ENCODE results near the gene UHRF1. TPM values are rescaled to one million over a fixed set of nuclear protein-coding genes. Genes with fewer than 3 reads are reported as not detected.

Gene UHRF1
- polyA plus RNA-seq, 1 of the 3 experiments (the other 2 are of a cell fraction): 43.4 TPM

GRCh38 chr19:4930664-4931063, 21.4 kb downstream of the UHRF1 start:
- POLR2A ChIA-PET: no interaction called here
- CTCF ChIA-PET: interaction anchor here (1.0 to 2.0 kb wide), 2 partner anchors 20 to 79 kb away, joined by 3 to 5 read pairs; no protein-coding TSS in a partner anchor
- TF ChIP-seq MXI1 (IDR thresholded peaks at IDR 0.05; ENCODE audit: low read depth, low read length) (no peak), USF2 (IDR thresholded peaks at IDR 0.05; ENCODE audit: borderline replicate concordance, low read depth, low read length) (no peak), SIN3A (IDR thresholded peaks at IDR 0.05; ENCODE audit: borderline replicate concordance, low read depth, low read length) (no peak), USF1 (IDR thresholded peaks at IDR 0.05; ENCODE audit: borderline replicate concordance, low read depth) (no peak), FOXJ3 (CRISPR knock-in tag; IDR thresholded peaks at IDR 0.05) (no peak), RCOR1 (IDR thresholded peaks at IDR 0.05; ENCODE audit: low read length) (no peak), ZBTB33 (IDR thresholded peaks at IDR 0.05; ENCODE audit: borderline replicate concordance, low read depth) (no peak), RXRA (IDR thresholded peaks at IDR 0.05; ENCODE audit: borderline replicate concordance, low read depth) (no peak), IRF3 (IDR thresholded peaks at IDR 0.05; ENCODE audit: low read depth, low read length) (no peak), CTCF (IDR thresholded peaks at IDR 0.05) (no peak), RFX5 (IDR thresholded peaks at IDR 0.05; ENCODE audit: low read length) (no peak), TCF12 (IDR thresholded peaks at IDR 0.05) (no peak), GATA2 (CRISPR knock-in tag; IDR thresholded peaks at IDR 0.05) (no peak), ELF1 (IDR thresholded peaks at IDR 0.05) (no peak), MEF2A (IDR thresholded peaks at IDR 0.05; ENCODE audit: borderline replicate concordance, low read depth) (no peak), FOXM1 (IDR thresholded peaks at IDR 0.05; ENCODE audit: low read depth) (no peak), RAD21 (IDR thresholded peaks at IDR 0.05; ENCODE audit: low read length) (no peak), MAX (IDR thresholded peaks at IDR 0.05; ENCODE audit: low read depth) (no peak), EP300 (IDR thresholded peaks at IDR 0.05; ENCODE audit: borderline replicate concordance in 1 of 2, low read depth in 1 of 2, low read length in 1 of 2) (no peak)
- H3K9me2 ChIP-seq: no peaks in the 10 kb centered on the region
- H3K4me2 ChIP-seq: no peak overlapping the region
- no peak for DNase-seq
- no peak overlapping the region for H2AFZ ChIP-seq (ENCODE audit: low read depth)
- H3K27ac ChIP-seq (ENCODE audit: low read depth in 2 of 2, low read length in 1 of 2): no peak overlapping the region
- no peak overlapping the region for H3K9ac ChIP-seq
- H3K9me3 ChIP-seq: no peaks in the 10 kb centered on the region
- H3K4me1 ChIP-seq (ENCODE audit: control insufficient read depth in 1 of 2, insufficient read depth in 2 of 2, low read depth in 1 of 2, low read length in 1 of 2): 0 out of 4 replicates have a peak, but pooled peaks cover 0 to 7% of the 10 kb centered on the region in 2 experiments
- peaks cover 16% of the 10 kb centered on the region for H3F3A ChIP-seq (replicated peaks; ENCODE audit: insufficient read depth)
- H3K36me3 ChIP-seq (replicated peaks in 1 of 2; ENCODE audit: control insufficient read depth in 1 of 2, insufficient read depth in 2 of 2, low read length in 1 of 2): peaks cover 16 to 27% of the 10 kb centered on the region in 2 experiments
- H3K4me3 ChIP-seq (ENCODE audit: low read depth in 2 of 2, low read length in 1 of 2): no peak overlapping the region
- 85% methylated on average over 13 of the region's 28 CpGs for WGBS (ENCODE audit: low lambda C conversion rate)
- H3K27me3 ChIP-seq (ENCODE audit: insufficient read depth): no peaks in the 10 kb centered on the region
- H4K20me1 ChIP-seq (ENCODE audit: insufficient read depth): peaks cover 18% of the 10 kb centered on the region; the same call in 1 of the 2 replicates
- peaks cover 89% of the 10 kb centered on the region for H3K79me2 ChIP-seq (ENCODE audit: insufficient read depth)

Measured in SK-N-SH (cell line).